Kidney (tissue), 14 donors: ENCODE measurements around the gene TTC28. TPM values are rescaled to one million over a fixed set of nuclear protein-coding genes. Genes with fewer than 3 reads are reported as not detected.
A peak's percentile ranks its signal among the peaks of the same experiment; 100 is the strongest.

Experiments used
- DNase-seq, 5 donors: peaks; one replicate each; pipeline ENCODE4 v3.0.0-alpha.2; 2013 to 2020
- FAIRE-seq: peaks from 2 replicates; lab custom pipeline; 2012; peaks lifted over from hg19 to GRCh38; lab: Jason Lieb, UNC
- H3K27ac ChIP-seq, 2 donors: one replicate each; pipeline ENCODE4 v1.7.0; 2013; ENCODE audit warnings: low read depth in 2 of 2, low read length in 2 of 2, inconsistent platforms in 1 of 2
- H3K27me3 ChIP-seq: one replicate; pipeline ENCODE4 v1.7.1; 2013; ENCODE audit warnings: low read length, inconsistent platforms; ENCODE audit not compliant: control insufficient read depth, insufficient read depth
- H3K36me3 ChIP-seq, 3 donors: one replicate each; pipeline versions ENCODE4 v1.7.0 to v1.7.1; 2013; ENCODE audit warnings: low read length in 3 of 3, control low read depth in 1 of 3, inconsistent platforms in 1 of 3; ENCODE audit not compliant: insufficient read depth in 3 of 3, control insufficient read depth in 2 of 3
- H3K4me1 ChIP-seq, 3 donors: one replicate each; pipeline versions ENCODE4 v1.7.0 to v1.7.1; 2013; ENCODE audit warnings: low read length in 3 of 3, inconsistent platforms in 1 of 3, low read depth in 1 of 3; ENCODE audit not compliant: control insufficient read depth in 2 of 3, insufficient read depth in 2 of 3
- H3K4me3 ChIP-seq, 3 donors: one replicate each; pipeline versions ENCODE4 v1.7.0 to v1.8.1; 2013; ENCODE audit warnings: low read length in 3 of 3, control low read depth in 1 of 3, inconsistent platforms in 1 of 3
- H3K9ac ChIP-seq, 3 donors: one replicate each; pipeline versions ENCODE4 v1.7.0 to v1.7.1; 2013; ENCODE audit warnings: low read length in 3 of 3, control low read depth in 1 of 3, inconsistent platforms in 1 of 3
- H3K9me3 ChIP-seq, 3 donors: one replicate each; pipeline versions ENCODE4 v1.7.0 to v1.7.1; 2013; ENCODE audit warnings: low read length in 3 of 3, control low read depth in 1 of 3, inconsistent platforms in 1 of 3; ENCODE audit not compliant: control insufficient read depth in 2 of 3, insufficient read depth in 1 of 3
- CTCF ChIP-seq: IDR thresholded peaks from 3 replicates; pipeline ENCODE4 v1.5.1; 2012; ENCODE audit warnings: mild to moderate bottlenecking, moderate library complexity, borderline replicate concordance; ENCODE audit not compliant: insufficient read depth; ENCODE audit errors: extremely low read depth
- intact Hi-C: fragments of 100-400 bp; cut with DNase I; formaldehyde crosslinking; loops from one replicate; pipeline ENCODE4 v1.11.1; 2022
- polyA plus RNA-seq: library from polyadenylated mRNA; stranded (reverse); fragments of 350-450 nt; fragmentation: Illumina TruSeq; extraction: RNeasy Lipid Tissue Mini Kit (QIAGEN cat#74804); gene quantifications from one replicate; pipeline ENCODE4 v1.2.3, GENCODE V29; 2014; ENCODE audit warnings: low read depth, low replicate concordance; ENCODE audit not compliant: insufficient read depth
- total RNA-seq: library from RNA; stranded (reverse); fragmentation: NEBNext Ultra II Directional; extraction: Animal tissue kit (Norgen Biotek cat#: 25700); gene quantifications from one replicate; pipeline ENCODE4 v1.2.1, GENCODE V29; 2021
- donor health status: control.
- donor health status: control.
- donor health status: control.
- donor health status: control.
- donor health status: control.
- donor health status: DM: yes; HTN: yes; CAD: no.
- donor health status: Normal renal cell carcinoma (clear cell type).

TTC28 gene
- total and polyA plus RNA-seq, 2 donors from 2014 or later = 3.5 to 40.2 TPM

- H3K36me3 ChIP-seq = no peaks in the 10 kb centered on the region
- H3K9me3 ChIP-seq = no peaks in the 10 kb centered on the region
- no peak overlapping the region for H3K27ac ChIP-seq
- TF ChIP-seq CTCF = no peak
- DNase-seq (no peak), FAIRE-seq (no peak)
- H3K4me1 ChIP-seq = no peaks in the 10 kb centered on the region
- intact Hi-C loops = no loop called here
- no peaks in the 10 kb centered on the region for H3K27me3 ChIP-seq
- no peak overlapping the region for H3K9ac ChIP-seq
- no peak overlapping the region for H3K4me3 ChIP-seq
These were observed 71.1 kb downstream of the TTC28 start for GRCh38 chr22:28608546-28608945.

- DNase-seq (peak in 1 of 5 donors; percentile 27), FAIRE-seq (no peak)
These were observed 71.8 kb downstream of the TTC28 start for GRCh38 chr22:28607795-28608194.

GRCh38 chr22:28604966-28605761 is 74.5 kb downstream of the TTC28 start:
- Histone ChIP-seq H3K27ac (no peak overlapping the region), H3K9ac (no peak overlapping the region), H3K27me3 (no peaks in the 10 kb centered on the region), H3K36me3 (no peaks in the 10 kb centered on the region), H3K4me1 (no peaks in the 10 kb centered on the region), H3K9me3 (no peaks in the 10 kb centered on the region), H3K4me3 (no peak overlapping the region)
- FAIRE-seq = peak; percentile 71
- no peak for TF ChIP-seq CTCF
- DNase-seq = peak in 1 of 5 donors; percentile 49
- intact Hi-C loops = loop anchor here (5.0 kb wide), 1 partner anchor 222 kb away; no protein-coding TSS in a partner anchor

More at GRCh38 chr22:28607795-28608194, 71.8 kb downstream of the TTC28 start:
- no peak overlapping the region for H3K27ac ChIP-seq
- no peak overlapping the region for H3K4me3 ChIP-seq
- no peak overlapping the region for H3K9ac ChIP-seq
- H3K27me3 ChIP-seq = no peaks in the 10 kb centered on the region
- intact Hi-C loops = no loop called here
- no peak for TF ChIP-seq CTCF
- H3K36me3 ChIP-seq = no peaks in the 10 kb centered on the region
- H3K9me3 ChIP-seq = no peaks in the 10 kb centered on the region
- no peaks in the 10 kb centered on the region for H3K4me1 ChIP-seq
